Measurements from ENCODE around the gene SEPHS1.

The SEPHS1 gene, protein sequence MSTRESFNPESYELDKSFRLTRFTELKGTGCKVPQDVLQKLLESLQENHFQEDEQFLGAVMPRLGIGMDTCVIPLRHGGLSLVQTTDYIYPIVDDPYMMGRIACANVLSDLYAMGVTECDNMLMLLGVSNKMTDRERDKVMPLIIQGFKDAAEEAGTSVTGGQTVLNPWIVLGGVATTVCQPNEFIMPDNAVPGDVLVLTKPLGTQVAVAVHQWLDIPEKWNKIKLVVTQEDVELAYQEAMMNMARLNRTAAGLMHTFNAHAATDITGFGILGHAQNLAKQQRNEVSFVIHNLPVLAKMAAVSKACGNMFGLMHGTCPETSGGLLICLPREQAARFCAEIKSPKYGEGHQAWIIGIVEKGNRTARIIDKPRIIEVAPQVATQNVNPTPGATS

GRCh38 chr10:13348216-13349017 is at the start of gene SEPHS1:
Gene SEPHS1 (minus strand): TSS chr10:13348293. CDS start chr10:13344950, 3,343 bp downstream.
- Mint-ChIP-seq H3K27ac (ENCODE audit: low read depth) (peak within 1 kb of the TSS; percentile 63), H3K4me1 (peaks cover 53% of the 10 kb centered on the region), H3K4me3 (peak within 1 kb of the TSS; percentile 86), H3K36me3 (ENCODE audit: insufficient read depth) (peaks cover 12% of the 10 kb centered on the region), H3K27me3 (peaks cover 13% of the 10 kb centered on the region), H3K9me3 (no peaks in the 10 kb centered on the region)
- ATAC-seq (replicated peaks; ENCODE audit: extremely low read depth, poor library complexity, severe bottlenecking) (peak; percentile 46), DNase-seq (ENCODE audit: low spot score in 2 of 2) (peak; percentile 42 to 52)

- peaks cover 61% of the 10 kb centered on the region for H3K27me3 Mint-ChIP-seq
- no peak overlapping the region for H3K4me3 Mint-ChIP-seq
- H3K9me3 Mint-ChIP-seq = no peaks in the 10 kb centered on the region
- no peak for ATAC-seq (replicated peaks; ENCODE audit: extremely low read depth, poor library complexity, severe bottlenecking)
- H3K36me3 Mint-ChIP-seq (ENCODE audit: insufficient read depth) = no peaks in the 10 kb centered on the region
- no peak for DNase-seq (ENCODE audit: low spot score in 2 of 2)
- no peaks in the 10 kb centered on the region for H3K4me1 Mint-ChIP-seq
- H3K27ac Mint-ChIP-seq (ENCODE audit: low read depth) = no peak overlapping the region
Observed at GRCh38 chr10:13397052-13397451, 49.0 kb upstream of the SEPHS1 start.

DNA sequence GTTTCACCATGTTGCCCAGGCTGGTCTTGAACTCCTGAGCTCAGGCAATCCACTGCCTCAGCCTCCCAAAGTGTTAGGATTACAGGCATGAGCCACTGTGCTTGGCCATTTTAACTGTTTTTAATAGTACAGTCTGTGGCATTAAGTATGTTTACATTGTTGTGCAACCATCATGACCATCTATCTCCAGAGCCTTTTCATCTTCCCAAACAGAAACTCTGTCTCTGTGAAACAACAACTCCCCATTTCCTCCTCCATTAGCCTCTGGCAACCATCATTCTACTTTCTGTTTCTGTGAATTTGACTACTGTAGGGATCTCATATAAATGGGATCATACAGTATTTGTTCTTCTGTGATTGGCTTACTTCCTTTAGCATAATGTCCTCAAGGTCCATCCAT is 48.3 kb upstream of the SEPHS1 start:
- H3K27ac Mint-ChIP-seq (ENCODE audit: low read depth) = no peak overlapping the region
- ATAC-seq (replicated peaks; ENCODE audit: extremely low read depth, poor library complexity, severe bottlenecking) (no peak), DNase-seq (ENCODE audit: low spot score in 2 of 2) (no peak)
- H3K4me1 Mint-ChIP-seq = no peaks in the 10 kb centered on the region
- no peak overlapping the region for H3K4me3 Mint-ChIP-seq
- H3K9me3 Mint-ChIP-seq = no peaks in the 10 kb centered on the region
- H3K27me3 Mint-ChIP-seq = peaks cover 67% of the 10 kb centered on the region
- H3K36me3 Mint-ChIP-seq (ENCODE audit: insufficient read depth) = no peaks in the 10 kb centered on the region

DNA sequence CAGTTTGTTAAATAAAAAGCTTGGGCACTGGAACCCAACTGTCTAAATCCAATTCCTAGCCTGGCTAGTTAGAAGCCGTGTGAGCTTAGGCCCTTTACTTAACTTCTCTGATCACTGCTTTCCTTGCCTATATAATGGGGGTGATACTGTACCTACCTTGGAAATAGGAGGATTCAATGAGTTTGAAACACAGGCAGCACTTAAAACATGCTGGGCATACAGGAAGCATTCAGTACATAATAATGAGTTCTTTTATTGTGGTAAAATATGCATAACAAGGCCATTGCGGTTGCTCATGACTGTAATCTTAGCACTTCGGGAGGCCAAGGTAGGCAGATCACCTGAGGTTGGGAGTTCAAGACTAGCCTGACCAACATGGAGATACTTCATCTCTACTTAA is 47.4 kb upstream of the SEPHS1 start:
- Mint-ChIP-seq H3K4me3 (no peak overlapping the region), H3K27ac (ENCODE audit: low read depth) (no peak overlapping the region), H3K4me1 (no peaks in the 10 kb centered on the region), H3K9me3 (no peaks in the 10 kb centered on the region), H3K36me3 (ENCODE audit: insufficient read depth) (no peaks in the 10 kb centered on the region), H3K27me3 (peaks cover 59% of the 10 kb centered on the region)
- ATAC-seq (replicated peaks; ENCODE audit: extremely low read depth, poor library complexity, severe bottlenecking) (no peak), DNase-seq (ENCODE audit: low spot score in 2 of 2) (no peak)

- DNase-seq (ENCODE audit: low spot score in 2 of 2) (no peak), ATAC-seq (replicated peaks; ENCODE audit: extremely low read depth, poor library complexity, severe bottlenecking) (no peak)
- Mint-ChIP-seq H3K27ac (ENCODE audit: low read depth) (no peak overlapping the region), H3K4me3 (no peak overlapping the region), H3K36me3 (ENCODE audit: insufficient read depth) (no peaks in the 10 kb centered on the region), H3K9me3 (no peaks in the 10 kb centered on the region), H3K27me3 (peaks cover 40% of the 10 kb centered on the region), H3K4me1 (no peaks in the 10 kb centered on the region)
Observed at GRCh38 chr10:13393640-13394039, 45.5 kb upstream of the SEPHS1 start.

DNA sequence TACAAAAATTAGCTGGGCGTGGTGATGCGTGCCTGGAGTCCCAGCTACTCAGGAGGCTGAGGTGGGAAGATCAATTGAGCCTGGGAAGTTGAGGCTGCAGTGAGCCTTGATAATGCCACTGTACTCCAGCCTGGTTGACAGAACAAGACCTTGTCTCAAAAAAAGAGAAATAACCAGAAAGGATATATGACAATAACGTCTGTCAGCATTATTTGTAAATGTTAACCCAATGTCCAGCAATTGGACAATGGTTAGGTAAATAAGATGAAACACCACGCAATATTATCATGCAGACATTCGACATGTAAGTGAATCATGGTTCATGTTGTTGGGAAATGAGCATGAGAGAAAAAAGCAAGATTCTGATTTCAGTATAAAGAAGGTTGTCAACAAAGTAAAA is 44.6 kb upstream of the SEPHS1 start:
- DNase-seq (ENCODE audit: low spot score in 2 of 2) = no peak
- Mint-ChIP-seq H3K9me3 (no peaks in the 10 kb centered on the region), H3K27me3 (peaks cover 38% of the 10 kb centered on the region), H3K4me3 (no peak overlapping the region), H3K4me1 (no peaks in the 10 kb centered on the region), H3K27ac (ENCODE audit: low read depth) (no peak overlapping the region), H3K36me3 (ENCODE audit: insufficient read depth) (no peaks in the 10 kb centered on the region)
- ATAC-seq (replicated peaks; ENCODE audit: extremely low read depth, poor library complexity, severe bottlenecking) = no peak

- Mint-ChIP-seq H3K4me3 (no peak overlapping the region), H3K4me1 (no peaks in the 10 kb centered on the region), H3K9me3 (no peaks in the 10 kb centered on the region), H3K27me3 (peaks cover 49% of the 10 kb centered on the region), H3K36me3 (ENCODE audit: insufficient read depth) (no peaks in the 10 kb centered on the region), H3K27ac (ENCODE audit: low read depth) (no peak overlapping the region)
- ATAC-seq (replicated peaks; ENCODE audit: extremely low read depth, poor library complexity, severe bottlenecking) (no peak), DNase-seq (ENCODE audit: low spot score in 2 of 2) (no peak)
Observed at GRCh38 chr10:13390604-13391522, 42.8 kb upstream of the SEPHS1 start.

DNA sequence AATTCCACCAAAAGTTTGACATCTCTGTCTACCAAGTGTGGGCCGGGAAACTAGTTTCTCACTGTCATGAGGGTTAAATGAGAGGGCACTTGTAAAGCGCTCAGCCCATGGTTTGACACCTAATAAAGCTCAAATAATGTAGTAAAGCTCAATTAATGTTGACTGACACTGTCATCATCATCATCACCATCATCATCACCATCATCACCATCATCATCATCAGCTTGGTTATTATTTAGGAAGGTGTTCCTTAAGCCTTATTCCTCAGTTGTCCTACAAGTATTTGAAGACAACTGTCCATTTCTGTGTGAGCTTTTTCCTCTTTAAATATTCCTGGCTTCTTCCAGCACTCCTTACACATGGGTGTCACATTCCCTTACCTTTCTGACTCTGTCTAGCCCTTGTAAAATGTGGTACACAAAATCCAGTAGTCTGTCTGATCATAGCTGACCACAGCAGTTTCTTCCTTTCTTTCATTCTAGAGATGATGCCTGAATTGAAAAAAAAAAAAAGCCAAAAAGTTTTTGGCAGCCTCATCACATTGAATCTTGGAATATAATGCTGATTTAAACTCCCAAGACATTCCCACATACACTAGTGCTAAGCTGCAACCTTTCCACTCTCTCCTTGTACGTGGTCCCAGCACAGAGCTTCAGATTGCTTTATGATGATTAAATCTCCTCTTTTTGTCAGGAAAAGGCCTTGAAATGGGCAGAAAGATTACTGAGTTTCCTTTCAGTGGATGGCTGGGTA is 40.6 kb upstream of the SEPHS1 start:
- Mint-ChIP-seq H3K9me3 (no peaks in the 10 kb centered on the region), H3K27ac (ENCODE audit: low read depth) (no peak overlapping the region), H3K36me3 (ENCODE audit: insufficient read depth) (no peaks in the 10 kb centered on the region), H3K27me3 (peaks cover 36% of the 10 kb centered on the region), H3K4me1 (no peaks in the 10 kb centered on the region), H3K4me3 (no peak overlapping the region)
- ATAC-seq (replicated peaks; ENCODE audit: extremely low read depth, poor library complexity, severe bottlenecking) = no peak
- DNase-seq (ENCODE audit: low spot score in 2 of 2) = no peak

GRCh38 chr10:13386021-13386420 is 37.9 kb upstream of the SEPHS1 start:
- Mint-ChIP-seq H3K36me3 (ENCODE audit: insufficient read depth) (no peaks in the 10 kb centered on the region), H3K4me3 (no peak overlapping the region), H3K4me1 (peaks cover 11% of the 10 kb centered on the region), H3K27ac (ENCODE audit: low read depth) (no peak overlapping the region), H3K27me3 (peaks cover 38% of the 10 kb centered on the region), H3K9me3 (no peaks in the 10 kb centered on the region)
- ATAC-seq (replicated peaks; ENCODE audit: extremely low read depth, poor library complexity, severe bottlenecking) = no peak
- no peak for DNase-seq (ENCODE audit: low spot score in 2 of 2)

GRCh38 chr10:13383399-13383761 is 35.3 kb upstream of the SEPHS1 start:
- Mint-ChIP-seq H3K4me3 (peak overlapping the region; percentile 50), H3K4me1 (peaks cover 11% of the 10 kb centered on the region), H3K9me3 (no peaks in the 10 kb centered on the region), H3K27me3 (peaks cover 64% of the 10 kb centered on the region), H3K27ac (ENCODE audit: low read depth) (no peak overlapping the region), H3K36me3 (ENCODE audit: insufficient read depth) (no peaks in the 10 kb centered on the region)
- ATAC-seq (replicated peaks; ENCODE audit: extremely low read depth, poor library complexity, severe bottlenecking) (no peak), DNase-seq (ENCODE audit: low spot score in 2 of 2) (no peak)

DNA sequence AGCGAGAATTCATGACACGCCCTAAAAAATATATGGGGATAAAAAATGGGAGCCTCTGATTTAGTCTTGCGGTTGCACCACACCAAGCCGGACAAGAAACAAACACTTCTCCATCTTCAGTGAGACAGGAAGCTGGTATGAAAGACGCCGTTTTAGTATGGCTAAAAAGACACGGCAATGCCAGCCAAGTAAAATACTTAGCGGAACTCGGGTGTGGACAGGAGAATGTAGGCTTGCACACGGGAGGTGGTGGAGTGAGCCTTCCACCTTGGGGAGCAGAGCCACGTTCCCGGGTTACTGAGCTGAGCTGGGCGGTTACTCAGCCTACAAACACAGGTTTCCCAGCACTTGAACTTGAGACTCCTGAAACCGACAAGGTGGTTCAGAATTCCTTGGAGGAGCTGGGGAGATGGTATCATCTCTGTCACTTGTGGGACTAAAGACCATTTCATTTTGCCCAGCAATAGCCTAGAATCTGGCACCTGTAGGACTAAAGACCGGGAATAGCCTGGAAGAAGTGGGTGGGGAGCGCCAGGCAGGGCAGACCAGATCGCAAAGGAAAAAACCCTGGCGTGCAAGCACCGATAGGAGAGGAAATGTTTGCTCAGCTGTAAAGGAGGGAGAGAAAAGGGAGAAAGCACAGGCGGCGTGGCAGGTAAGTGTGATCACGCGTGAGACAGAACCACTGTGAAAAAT is 34.8 kb upstream of the SEPHS1 start:
- Mint-ChIP-seq H3K27ac (ENCODE audit: low read depth) (no peak overlapping the region), H3K36me3 (ENCODE audit: insufficient read depth) (no peaks in the 10 kb centered on the region), H3K4me1 (peaks cover 11% of the 10 kb centered on the region), H3K4me3 (peak overlapping the region; percentile 50), H3K27me3 (peaks cover 69% of the 10 kb centered on the region), H3K9me3 (no peaks in the 10 kb centered on the region)
- ATAC-seq (replicated peaks; ENCODE audit: extremely low read depth, poor library complexity, severe bottlenecking) (no peak), DNase-seq (ENCODE audit: low spot score in 2 of 2) (no peak)
